ENCODE measurements around the gene ABCC6.

Gene ABCC6

GRCh38 chr16:16169615-16170014, 53.7 kb downstream of the ABCC6 start:
- DNase-seq (ENCODE audit: low read depth): no peak
- in situ Hi-C loops (cut with HindIII; ENCODE audit: low sequenced_read_pairs): no loop called here
- no peak for TF ChIP-seq CTCF (IDR thresholded peaks at IDR 0.05; ENCODE audit: low read depth, low read length, missing control alignments)
- no peak overlapping the region for H3K4me3 ChIP-seq (ENCODE audit: low read depth, low read length)

- DNase-seq (ENCODE audit: low read depth): no peak
- TF ChIP-seq CTCF (IDR thresholded peaks at IDR 0.05; ENCODE audit: low read depth, low read length, missing control alignments): no peak
- no peak overlapping the region for H3K4me3 ChIP-seq (ENCODE audit: low read depth, low read length)
- in situ Hi-C loops (cut with HindIII; ENCODE audit: low sequenced_read_pairs): no loop called here
Observed at GRCh38 chr16:16168431-16168830, 54.9 kb downstream of the ABCC6 start.

GRCh38 chr16:16167927-16168326, 55.4 kb downstream of the ABCC6 start:
- no peak overlapping the region for H3K4me3 ChIP-seq (ENCODE audit: low read depth, low read length)
- TF ChIP-seq CTCF (IDR thresholded peaks at IDR 0.05; ENCODE audit: low read depth, low read length, missing control alignments): no peak
- in situ Hi-C loops (cut with HindIII; ENCODE audit: low sequenced_read_pairs): no loop called here

GRCh38 chr16:16166949-16167348, 56.3 kb downstream of the ABCC6 start:
- no peak for DNase-seq (ENCODE audit: low read depth)
- no peak overlapping the region for H3K4me3 ChIP-seq (ENCODE audit: low read depth, low read length)
- in situ Hi-C loops (cut with HindIII; ENCODE audit: low sequenced_read_pairs): no loop called here
- no peak for TF ChIP-seq CTCF (IDR thresholded peaks at IDR 0.05; ENCODE audit: low read depth, low read length, missing control alignments)

More at GRCh38 chr16:16167927-16168326, 55.4 kb downstream of the ABCC6 start:
- DNase-seq (ENCODE audit: low read depth): no peak

GRCh38 chr16:16166085-16166484, 57.2 kb downstream of the ABCC6 start:
- no peak for TF ChIP-seq CTCF (IDR thresholded peaks at IDR 0.05; ENCODE audit: low read depth, low read length, missing control alignments)
- H3K4me3 ChIP-seq (ENCODE audit: low read depth, low read length): no peak overlapping the region
- in situ Hi-C loops (cut with HindIII; ENCODE audit: low sequenced_read_pairs): no loop called here
- no peak for DNase-seq (ENCODE audit: low read depth)

GRCh38 chr16:16164243-16164642, 59.1 kb downstream of the ABCC6 start:
- no peak for TF ChIP-seq CTCF (IDR thresholded peaks at IDR 0.05; ENCODE audit: low read depth, low read length, missing control alignments)
- in situ Hi-C loops (cut with HindIII; ENCODE audit: low sequenced_read_pairs): no loop called here
- DNase-seq (ENCODE audit: low read depth): no peak
- H3K4me3 ChIP-seq (ENCODE audit: low read depth, low read length): no peak overlapping the region

GRCh38 chr16:16163571-16163970, 59.7 kb downstream of the ABCC6 start:
- DNase-seq (ENCODE audit: low read depth): no peak
- TF ChIP-seq CTCF (IDR thresholded peaks at IDR 0.05; ENCODE audit: low read depth, low read length, missing control alignments): no peak
- in situ Hi-C loops (cut with HindIII; ENCODE audit: low sequenced_read_pairs): no loop called here
- no peak overlapping the region for H3K4me3 ChIP-seq (ENCODE audit: low read depth, low read length)

Data from astrocyte of the cerebellum (primary cell).